IPS-18c (cell line): ENCODE measurements around the gene C1orf116.

Source experiments
- H3K4me3 ChIP-seq: 2 replicates; pipeline ENCODE4 v1.7.0; 2013; ENCODE audit warnings: low read depth, mild to moderate bottlenecking, low read length, moderate library complexity; ENCODE audit not compliant: insufficient read depth
- H3K9me3 ChIP-seq: one replicate; pipeline ENCODE4 v1.6.1; 2013; ENCODE audit warnings: mild to moderate bottlenecking, low read length, moderate library complexity; ENCODE audit not compliant: control insufficient read depth, insufficient read depth

The C1orf116 gene

DNA sequence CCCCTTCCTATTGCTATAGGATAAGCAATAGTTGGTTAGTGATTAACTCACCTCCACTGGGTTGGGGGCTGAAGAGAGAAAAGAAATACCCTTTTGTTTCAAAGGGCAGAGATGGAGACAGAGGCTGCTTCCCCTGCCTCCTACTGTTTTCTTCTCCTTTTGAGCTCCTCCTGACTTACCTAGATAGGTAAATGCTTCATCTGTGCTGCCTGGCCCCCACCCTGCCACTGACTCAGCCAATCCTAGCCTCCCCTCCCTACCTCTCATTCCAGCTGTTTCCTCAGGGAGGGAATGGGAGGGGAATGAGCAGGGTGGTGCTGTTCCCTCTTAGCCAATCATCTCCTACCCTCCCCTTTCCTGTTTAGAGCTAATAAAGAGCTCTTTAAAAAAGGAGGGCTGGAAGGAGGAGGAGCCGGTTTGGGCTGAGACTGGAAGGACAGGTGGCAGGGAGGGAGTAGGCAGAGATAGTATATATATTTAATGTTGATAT lies at the start of gene C1orf116:
C1orf116 (minus strand) TSS at position 229 of the 490 bp plus-strand sequence. CDS start 5,158 bp downstream, outside the sequence.
- H3K4me3 ChIP-seq, result no peak within 1 kb of the TSS; the same call in 1 of the 2 replicates
- H3K9me3 ChIP-seq, result no peaks in the 10 kb centered on the region

GRCh38 chr1:207081806-207082205 lies 49.2 kb upstream of the C1orf116 start:
- H3K9me3 ChIP-seq, result no peaks in the 10 kb centered on the region
- no peak overlapping the region for H3K4me3 ChIP-seq

DNA sequence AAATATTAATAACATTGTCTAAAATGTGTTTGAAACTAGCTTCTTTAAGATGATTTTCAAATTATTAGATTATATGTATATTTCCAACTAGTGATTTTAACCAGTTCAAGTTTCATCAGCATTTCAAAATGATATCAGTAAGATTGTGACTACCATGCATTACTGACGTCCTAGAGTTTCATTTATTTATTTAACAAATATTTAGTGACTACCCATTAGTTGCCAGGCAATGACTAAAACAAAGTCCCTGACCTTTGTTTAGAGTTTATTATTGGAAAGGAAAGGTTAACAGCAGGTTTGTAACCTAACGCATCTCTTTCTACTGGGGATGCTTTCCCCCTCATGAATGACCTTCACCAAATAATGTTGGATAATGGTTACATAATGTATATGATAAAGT lies 48.5 kb upstream of the C1orf116 start:
- H3K4me3 ChIP-seq, result no peak overlapping the region

GRCh38 chr1:207079706-207080241 lies 47.2 kb upstream of the C1orf116 start:
- Histone ChIP-seq H3K4me3 (no peak overlapping the region), H3K9me3 (no peaks in the 10 kb centered on the region)

More for the DNA sequence above, 48.5 kb upstream of the C1orf116 start:
- no peaks in the 10 kb centered on the region for H3K9me3 ChIP-seq

GRCh38 chr1:207078578-207079132 lies 46.1 kb upstream of the C1orf116 start:
- Histone ChIP-seq H3K9me3 (no peaks in the 10 kb centered on the region), H3K4me3 (no peak overlapping the region)

- Histone ChIP-seq H3K4me3 (no peak overlapping the region), H3K9me3 (no peaks in the 10 kb centered on the region)
Observed at GRCh38 chr1:207077470-207078377, 45.2 kb upstream of the C1orf116 start.

- no peak overlapping the region for H3K4me3 ChIP-seq
- H3K9me3 ChIP-seq, result no peaks in the 10 kb centered on the region
Observed at GRCh38 chr1:207077012-207077411, 44.5 kb upstream of the C1orf116 start.

- Histone ChIP-seq H3K9me3 (no peaks in the 10 kb centered on the region), H3K4me3 (no peak overlapping the region)
Observed at GRCh38 chr1:207076181-207076955, 43.8 kb upstream of the C1orf116 start.

DNA sequence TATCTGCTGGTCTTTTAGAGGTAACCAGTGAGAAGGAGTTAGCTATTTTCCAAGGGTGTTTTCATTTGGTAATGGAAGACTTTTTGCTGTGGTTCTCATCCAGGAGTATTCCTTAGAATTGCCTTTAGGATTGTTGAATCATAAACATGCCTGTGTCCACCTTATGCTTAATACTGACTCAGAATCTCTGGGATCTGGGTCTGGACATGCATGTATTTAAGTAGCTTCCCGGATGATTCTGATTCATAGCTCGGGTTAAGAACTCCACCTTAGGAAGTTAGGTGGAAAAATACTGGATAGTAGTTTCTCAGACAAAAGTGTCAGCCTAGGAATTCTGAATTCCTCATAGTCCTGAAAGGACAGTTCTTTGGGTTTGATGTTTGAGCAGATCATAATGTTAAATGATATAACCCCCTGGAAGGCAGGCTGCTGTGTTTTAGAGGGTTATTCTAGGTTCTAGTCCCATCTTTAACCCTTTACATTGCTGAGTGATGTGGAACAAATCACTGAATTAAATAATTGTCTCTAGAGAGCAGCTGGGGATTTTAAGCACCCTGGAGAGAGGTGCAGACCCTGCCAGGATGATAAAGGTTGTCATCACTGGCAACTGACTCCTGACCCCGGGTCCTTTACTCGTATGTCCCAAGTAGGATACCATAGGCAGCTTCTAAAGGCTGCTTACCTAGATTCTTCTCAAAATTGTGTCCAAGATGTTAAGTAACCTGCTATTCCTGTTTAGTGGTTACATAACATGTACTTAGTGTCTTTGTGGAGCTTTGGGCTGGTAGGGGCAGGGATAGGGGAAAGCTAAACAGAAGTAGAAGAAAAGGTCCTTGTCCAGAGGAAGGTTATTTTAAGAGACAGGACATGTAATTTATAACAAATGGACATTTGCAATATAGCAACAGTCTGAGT lies 41.6 kb upstream of the C1orf116 start:
- Histone ChIP-seq H3K4me3 (no peak overlapping the region), H3K9me3 (no peaks in the 10 kb centered on the region)

DNA sequence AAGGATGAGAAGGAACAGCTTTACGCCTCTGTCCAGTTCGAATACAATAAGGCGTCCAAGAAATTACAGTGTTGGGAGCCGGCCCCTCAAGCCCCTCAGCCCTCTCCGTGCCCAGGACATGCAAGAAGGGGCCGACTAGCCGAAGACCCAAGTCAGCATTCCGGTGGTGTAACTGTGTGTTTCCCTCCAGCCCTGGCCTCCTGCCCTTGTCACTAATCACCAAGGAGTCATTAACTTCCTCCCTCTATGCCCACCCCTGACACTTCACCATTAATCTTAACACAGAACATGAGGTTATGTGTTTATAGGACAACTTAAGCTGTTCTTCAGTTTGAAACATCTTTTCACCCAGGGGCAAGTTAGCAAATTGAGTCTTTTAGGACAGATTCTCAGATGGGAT lies 39.7 kb upstream of the C1orf116 start:
- Histone ChIP-seq H3K4me3 (no peak overlapping the region), H3K9me3 (no peaks in the 10 kb centered on the region)

DNA sequence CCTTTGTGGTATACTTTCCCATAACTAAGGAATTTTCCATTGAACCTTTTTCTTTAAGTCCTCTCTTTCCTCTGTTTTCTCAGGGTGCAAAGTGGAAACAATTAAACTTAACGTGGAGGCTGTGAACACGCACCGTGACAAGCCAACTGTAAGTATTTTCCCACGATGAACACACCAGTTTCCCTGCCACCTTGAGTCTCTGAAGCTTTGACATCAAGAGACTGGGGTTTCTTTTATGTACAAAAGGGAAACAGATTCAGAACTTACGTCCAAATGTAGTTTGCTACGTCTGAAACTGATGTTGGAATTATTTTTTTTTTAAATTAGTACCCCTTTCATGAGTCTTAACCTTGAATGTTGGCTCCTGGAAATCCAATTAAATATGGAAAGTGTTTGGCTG lies 38.9 kb upstream of the C1orf116 start:
- Histone ChIP-seq H3K4me3 (no peak overlapping the region), H3K9me3 (no peaks in the 10 kb centered on the region)

- no peak overlapping the region for H3K4me3 ChIP-seq
- no peaks in the 10 kb centered on the region for H3K9me3 ChIP-seq
Observed at GRCh38 chr1:207070811-207071210, 38.3 kb upstream of the C1orf116 start.

GRCh38 chr1:207069858-207070506 lies 37.4 kb upstream of the C1orf116 start:
- Histone ChIP-seq H3K9me3 (no peaks in the 10 kb centered on the region), H3K4me3 (no peak overlapping the region)

GRCh38 chr1:207069061-207069460 lies 36.5 kb upstream of the C1orf116 start:
- Histone ChIP-seq H3K9me3 (no peaks in the 10 kb centered on the region), H3K4me3 (no peak overlapping the region)

DNA sequence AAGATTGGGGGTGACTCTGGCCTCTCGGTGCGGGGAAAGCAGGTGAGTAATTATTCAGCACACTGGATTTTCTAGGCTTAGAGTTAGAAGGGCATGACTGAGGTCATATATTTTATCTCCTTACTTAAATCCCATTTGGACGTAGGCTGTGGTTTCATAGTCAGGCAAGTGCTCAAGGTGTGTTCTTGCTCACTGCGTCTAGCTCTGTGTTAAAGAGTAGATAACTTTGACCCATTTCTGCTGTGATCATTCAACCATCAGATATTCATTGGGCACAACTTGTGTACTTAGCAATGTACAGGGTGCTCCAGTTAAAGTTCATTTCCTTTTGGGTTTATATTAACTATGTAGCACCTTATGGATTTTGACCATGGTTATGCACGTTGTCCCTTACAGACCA lies 35.1 kb upstream of the C1orf116 start:
- Histone ChIP-seq H3K9me3 (no peaks in the 10 kb centered on the region), H3K4me3 (no peak overlapping the region)

DNA sequence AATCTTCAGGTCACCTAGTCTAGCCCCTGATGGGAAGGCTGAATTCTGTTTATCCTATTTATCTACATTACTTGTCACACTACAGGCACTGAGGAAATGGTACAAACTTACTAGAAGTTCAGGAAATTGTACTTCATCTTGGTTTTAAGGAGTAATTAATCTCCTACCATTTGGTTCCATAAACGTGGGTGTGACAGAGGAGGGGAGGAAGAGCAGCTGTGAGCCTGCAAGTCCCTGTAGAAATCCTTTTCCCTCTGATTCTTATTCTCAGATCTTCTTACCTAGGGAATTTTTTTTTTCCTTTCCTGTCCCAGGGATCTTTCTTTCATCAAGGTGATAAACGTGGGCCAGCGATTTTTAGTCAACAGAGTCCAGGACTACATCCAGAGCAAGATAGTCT lies 34.6 kb upstream of the C1orf116 start:
- H3K9me3 ChIP-seq, result no peaks in the 10 kb centered on the region
- H3K4me3 ChIP-seq, result no peak overlapping the region
